Suprapubic skin (tissue), 4 donors: ENCODE results near the gene COL4A4. TPM values are rescaled to one million over a fixed set of nuclear protein-coding genes. Genes with fewer than 3 reads are reported as not detected.

ENCODE experiments used
- DNase-seq, 2 donors: peaks; one replicate each; pipeline ENCODE4 v3.0.0-alpha.2; 2019; ENCODE audit warnings: low spot score in 2 of 2
- H3K27ac ChIP-seq: fragments of 200-600 bp; sonication (generic); one replicate; pipeline ENCODE4 v1.5.1; 2019
- H3K27me3 ChIP-seq: fragments of 200-600 bp; sonication (generic); one replicate; pipeline ENCODE4 v1.5.1; 2019
- H3K36me3 ChIP-seq: fragments of 200-600 bp; sonication (generic); one replicate; pipeline ENCODE4 v1.5.1; 2019
- H3K4me1 ChIP-seq: fragments of 200-600 bp; sonication (generic); one replicate; pipeline ENCODE4 v1.5.1; 2019
- H3K4me3 ChIP-seq: fragments of 200-600 bp; sonication (generic); one replicate; pipeline ENCODE4 v1.5.1; 2019; ENCODE audit warnings: mild to moderate bottlenecking
- H3K9me3 ChIP-seq: fragments of 200-600 bp; sonication (generic); one replicate; pipeline ENCODE4 v1.5.1; 2019
- CTCF ChIP-seq, 2 donors: fragments of 200-600 bp in 1 of 2; fragments of 450-650 bp in 1 of 2; sonication (generic) in 1 of 2; IDR thresholded peaks; one replicate each; pipeline ENCODE4 v1.5.1; 2016 to 2019; ENCODE audit warnings: antibody characterized with exemption in 2 of 2, mild to moderate bottlenecking in 1 of 2, moderate library complexity in 1 of 2
- EP300 ChIP-seq: sonication (generic); formaldehyde crosslinking; IDR thresholded peaks from one replicate; pipeline ENCODE4 v1.6.1; 2017; ENCODE audit warnings: antibody characterized with exemption
- POLR2A ChIP-seq, 2 donors: fragments of 450-650 bp; IDR thresholded peaks; one replicate each; pipeline ENCODE4 v1.6.1; 2017; ENCODE audit warnings: antibody characterized with exemption in 2 of 2, mild to moderate bottlenecking in 2 of 2, moderate library complexity in 2 of 2
- POLR2AphosphoS5 ChIP-seq, 3 donors: sonication (generic); formaldehyde crosslinking; IDR thresholded peaks; one replicate each; pipeline ENCODE4 v1.6.1; 2017; ENCODE audit warnings: antibody characterized with exemption in 3 of 3
- WGBS: methylation state at CpG from one replicate; pipeline ENCODE4 v1.1.5; 2018; 5-methylcytosine and 5-hydroxymethylcytosine counted together
- total RNA-seq, 4 donors: library from RNA; depleted of rRNA; stranded (reverse); fragments of >200 nt; gene quantifications; one replicate each; pipeline ENCODE4 v1.1.0, GENCODE V29; 2016

COL4A4 gene
- total RNA-seq, 4 donors from 2014 or later: 0.16 to 0.25 (median 0.23) TPM

GRCh38 chr2:226956659-226957058, 207.3 kb downstream of the COL4A4 start:
- TF ChIP-seq POLR2AphosphoS5 (IDR thresholded peaks at IDR 0.05) (no peak), CTCF (IDR thresholded peaks at IDR 0.05) (no peak), POLR2A (IDR thresholded peaks at IDR 0.05) (no peak), EP300 (no peak)
- Histone ChIP-seq H3K9me3 (peaks cover 4% of the 10 kb centered on the region), H3K27me3 (no peaks in the 10 kb centered on the region), H3K27ac (no peak overlapping the region), H3K36me3 (no peaks in the 10 kb centered on the region), H3K4me3 (no peak overlapping the region), H3K4me1 (peaks cover 16% of the 10 kb centered on the region)
- DNase-seq: no peak
- WGBS: 67% methylated on average over 1 of the region's 1 CpG

GRCh38 chr2:226953826-226954225, 210.2 kb downstream of the COL4A4 start:
- Histone ChIP-seq H3K27ac (peak overlapping the region; percentile 27), H3K36me3 (no peaks in the 10 kb centered on the region), H3K4me3 (no peak overlapping the region), H3K9me3 (peaks cover 4% of the 10 kb centered on the region), H3K27me3 (no peaks in the 10 kb centered on the region), H3K4me1 (peaks cover 16% of the 10 kb centered on the region)
- 93% methylated on average over 6 of the region's 6 CpGs for WGBS
- no peak for TF ChIP-seq POLR2A (IDR thresholded peaks at IDR 0.05)
- no peak for TF ChIP-seq EP300
- no peak for TF ChIP-seq CTCF (IDR thresholded peaks at IDR 0.05)
- no peak for TF ChIP-seq POLR2AphosphoS5 (IDR thresholded peaks at IDR 0.05)
- DNase-seq: no peak

- peak in 1 of 2 donors; percentile 65 for DNase-seq
- 69% methylated on average over 3 of the region's 3 CpGs for WGBS
- TF ChIP-seq CTCF (IDR thresholded peaks at IDR 0.05) (no peak), POLR2A (IDR thresholded peaks at IDR 0.05) (no peak), POLR2AphosphoS5 (IDR thresholded peaks at IDR 0.05) (no peak), EP300 (no peak)
- H3K27ac ChIP-seq: peak overlapping the region; percentile 27
- H3K4me1 ChIP-seq: peaks cover 16% of the 10 kb centered on the region
- no peaks in the 10 kb centered on the region for H3K27me3 ChIP-seq
- no peak overlapping the region for H3K4me3 ChIP-seq
- no peaks in the 10 kb centered on the region for H3K36me3 ChIP-seq
- peaks cover 4% of the 10 kb centered on the region for H3K9me3 ChIP-seq
Observed at GRCh38 chr2:226953206-226953605, 210.8 kb downstream of the COL4A4 start.

Other genes starting within 250 kb of the COL4A4 start
- gene COL4A3, start 419 bp upstream of the COL4A4 start, total RNA-seq: 1 to 10 TPM in 1 of 4 donors, under 1 TPM in 2, not detected in 1; 0.26 to 2.2 (median 0.80) TPM
- 100 to 1,000 TPM in 2 of 4 donors, 10 to 100 TPM in 2; 89.8 to 157 (median 103) TPM for gene MFF, start 161.0 kb upstream of the COL4A4 start, total RNA-seq
- under 1 TPM in 1 of 4 donors, not detected in 3; 0.42 TPM for gene TM4SF20, start 215.1 kb upstream of the COL4A4 start, total RNA-seq
- gene SCYGR1, start 223.7 kb upstream of the COL4A4 start, total RNA-seq: not detected